ENCODE data around the gene CHRM2. TPM values are rescaled to one million over a fixed set of nuclear protein-coding genes. Genes with fewer than 3 reads are reported as not detected.

CHRM2 gene
- total and polyA plus RNA-seq, 2 of the 8 experiments (the other 6 are each of a cell fraction or from before 2014, with no cell fraction given): 0.17 to 0.32 TPM

- TF ChIP-seq CHD7 (IDR thresholded peaks at IDR 0.05; ENCODE audit: insufficient replicate concordance, low read length) (no peak), CTBP2 (IDR thresholded peaks at IDR 0.05; ENCODE audit: borderline replicate concordance, insufficient read depth, insufficient read length, low read length) (no peak), HDAC6 (IDR thresholded peaks at IDR 0.05; ENCODE audit: low read depth, low read length) (no peak), KDM1A (IDR thresholded peaks at IDR 0.05; ENCODE audit: borderline replicate concordance, low read length) (no peak), EZH2 (IDR thresholded peaks at IDR 0.05; ENCODE audit: low read depth, low read length, severe bottlenecking) (no peak), JUN (IDR thresholded peaks at IDR 0.05; ENCODE audit: low read depth, low read length) (no peak), TEAD4 (IDR thresholded peaks at IDR 0.05; ENCODE audit: low read depth, low read length) (no peak), CTCF (IDR thresholded peaks at IDR 0.05; ENCODE audit: control extremely low read depth in 1 of 3, insufficient read depth in 1 of 3, low read depth in 1 of 3, low read length in 3 of 3) (no peak), POU5F1 (IDR thresholded peaks at IDR 0.05; ENCODE audit: low read depth, low read length) (no peak)
Measured at GRCh38 chr7:137003086-137003485, 134.6 kb downstream of the CHRM2 start (continued).

All from H1 (cell line).